ENCODE data around the gene BRAT1. TPM values are rescaled to one million over a fixed set of nuclear protein-coding genes. Genes with fewer than 3 reads are reported as not detected.

The BRAT1 gene
- total RNA-seq, 2 experiments from 2014 or later: 24.1 to 24.5 TPM

DNA sequence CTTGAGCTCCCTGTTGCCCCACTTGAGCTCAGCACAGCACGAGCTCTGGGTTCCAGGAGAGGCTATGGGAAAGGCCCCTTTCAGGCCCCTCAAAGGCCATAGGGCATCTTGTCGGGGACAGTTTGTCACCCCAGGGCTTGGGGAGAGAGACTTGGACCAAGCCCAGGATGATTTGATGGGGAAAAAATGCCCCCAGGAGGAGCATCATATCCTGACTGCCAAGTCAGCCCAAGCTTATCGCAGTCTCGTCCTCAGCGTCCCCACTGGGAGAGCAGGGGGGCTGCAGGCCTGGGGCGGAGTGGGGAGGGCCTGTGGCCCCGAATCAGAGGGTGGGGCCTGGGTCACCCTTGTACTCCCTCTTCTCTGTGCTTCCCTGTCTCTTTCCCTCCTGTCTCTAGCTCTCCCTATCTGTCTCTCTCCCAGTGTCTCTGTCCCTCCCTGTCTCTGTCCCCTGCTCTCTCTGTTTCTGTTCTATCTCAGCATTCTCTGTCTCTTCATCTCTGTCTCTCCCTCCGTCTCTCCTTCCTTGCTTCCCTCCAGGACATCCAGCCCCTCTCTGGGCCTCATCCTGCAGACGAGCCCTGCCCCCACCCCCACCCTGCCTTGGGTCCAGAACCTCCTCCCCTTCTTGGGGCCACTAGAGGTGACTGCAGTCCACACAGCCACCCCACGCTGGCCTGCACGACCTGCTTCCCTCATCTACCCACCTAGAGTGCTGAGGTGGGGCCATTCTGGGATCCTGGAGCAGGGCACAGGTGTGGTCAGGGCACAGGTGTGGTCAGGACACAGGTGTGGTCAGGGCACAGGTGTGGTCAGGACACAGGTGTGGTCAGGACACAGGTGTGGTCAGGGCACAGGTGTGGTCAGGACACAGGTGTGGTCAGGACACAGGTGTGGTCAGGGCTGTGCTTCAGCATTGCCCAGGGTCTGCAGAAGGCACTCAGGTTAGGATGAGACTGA is 61.8 kb downstream of the BRAT1 start:
- ATAC-seq (ENCODE audit: poor library complexity) (no peak), DNase-seq (no peak)
- Histone ChIP-seq H3K9me3 (ENCODE audit: control insufficient read depth in 1 of 2, insufficient read depth in 1 of 2, low read length in 2 of 2) (peaks cover 0 to 16% of the 10 kb centered on the region in 2 experiments), H3K27ac (ENCODE audit: low read depth in 1 of 2, low read length in 2 of 2) (no peak overlapping the region), H3K36me3 (ENCODE audit: insufficient read depth, low read length) (no peaks in the 10 kb centered on the region), H3K27me3 (ENCODE audit: control insufficient read depth in 1 of 2, insufficient read depth in 2 of 2, low read length in 2 of 2) (peaks cover 5 to 12% of the 10 kb centered on the region in 2 experiments), H3K4me3 (ENCODE audit: low read length) (no peak overlapping the region), H3K4me1 (ENCODE audit: insufficient read depth, low read length) (peaks cover 12% of the 10 kb centered on the region)
- Mint-ChIP-seq H3K4me3 (no peak overlapping the region), H3K9me3 (no peaks in the 10 kb centered on the region), H3K27ac (no peak overlapping the region), H3K4me1 (ENCODE audit: low read depth) (no peaks in the 10 kb centered on the region), H3K27me3 (peaks cover 5% of the 10 kb centered on the region), H3K36me3 (ENCODE audit: low read depth) (no peaks in the 10 kb centered on the region)
- CTCF ChIA-PET: no interaction called here
- POLR2A ChIA-PET: interaction anchor here (1.0 kb wide), 1 partner anchor 10 kb away, joined by 3 read pairs; no protein-coding TSS in a partner anchor
- TF ChIP-seq, protein P1, sequence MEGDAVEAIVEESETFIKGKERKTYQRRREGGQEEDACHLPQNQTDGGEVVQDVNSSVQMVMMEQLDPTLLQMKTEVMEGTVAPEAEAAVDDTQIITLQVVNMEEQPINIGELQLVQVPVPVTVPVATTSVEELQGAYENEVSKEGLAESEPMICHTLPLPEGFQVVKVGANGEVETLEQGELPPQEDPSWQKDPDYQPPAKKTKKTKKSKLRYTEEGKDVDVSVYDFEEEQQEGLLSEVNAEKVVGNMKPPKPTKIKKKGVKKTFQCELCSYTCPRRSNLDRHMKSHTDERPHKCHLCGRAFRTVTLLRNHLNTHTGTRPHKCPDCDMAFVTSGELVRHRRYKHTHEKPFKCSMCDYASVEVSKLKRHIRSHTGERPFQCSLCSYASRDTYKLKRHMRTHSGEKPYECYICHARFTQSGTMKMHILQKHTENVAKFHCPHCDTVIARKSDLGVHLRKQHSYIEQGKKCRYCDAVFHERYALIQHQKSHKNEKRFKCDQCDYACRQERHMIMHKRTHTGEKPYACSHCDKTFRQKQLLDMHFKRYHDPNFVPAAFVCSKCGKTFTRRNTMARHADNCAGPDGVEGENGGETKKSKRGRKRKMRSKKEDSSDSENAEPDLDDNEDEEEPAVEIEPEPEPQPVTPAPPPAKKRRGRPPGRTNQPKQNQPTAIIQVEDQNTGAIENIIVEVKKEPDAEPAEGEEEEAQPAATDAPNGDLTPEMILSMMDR (IDR thresholded peaks at IDR 0.05): no peak
- intact Hi-C loops (cut with DNase I, micrococcal nuclease): no loop called here

- intact Hi-C loops (cut with DNase I, micrococcal nuclease): no loop called here
- no peak for DNase-seq
- ATAC-seq (ENCODE audit: poor library complexity): no peak
- ChIA-PET POLR2A (no interaction called here), CTCF (no interaction called here)
- TF ChIP-seq, protein P1 (IDR thresholded peaks at IDR 0.05): no peak
- Mint-ChIP-seq H3K4me1 (ENCODE audit: low read depth) (no peaks in the 10 kb centered on the region), H3K9me3 (no peaks in the 10 kb centered on the region), H3K36me3 (ENCODE audit: low read depth) (no peaks in the 10 kb centered on the region), H3K4me3 (no peak overlapping the region), H3K27me3 (peaks cover 5% of the 10 kb centered on the region), H3K27ac (no peak overlapping the region)
- Histone ChIP-seq H3K27ac (ENCODE audit: low read depth in 1 of 2, low read length in 2 of 2) (no peak overlapping the region), H3K36me3 (ENCODE audit: insufficient read depth, low read length) (no peaks in the 10 kb centered on the region), H3K27me3 (ENCODE audit: control insufficient read depth in 1 of 2, insufficient read depth in 2 of 2, low read length in 2 of 2) (peaks cover 0 to 1% of the 10 kb centered on the region in 2 experiments), H3K4me3 (ENCODE audit: low read length) (no peak overlapping the region), H3K4me1 (ENCODE audit: insufficient read depth, low read length) (no peaks in the 10 kb centered on the region), H3K9me3 (ENCODE audit: control insufficient read depth in 1 of 2, insufficient read depth in 1 of 2, low read length in 2 of 2) (peaks cover 0 to 6% of the 10 kb centered on the region in 2 experiments)
Measured at GRCh38 chr7:2492038-2492437, 63.3 kb downstream of the BRAT1 start.

- ChIA-PET POLR2A (no interaction called here), CTCF (no interaction called here)
- H3K4me3 Mint-ChIP-seq: no peak overlapping the region
- Histone ChIP-seq H3K36me3 (ENCODE audit: insufficient read depth, low read length) (no peaks in the 10 kb centered on the region), H3K27ac (ENCODE audit: low read depth in 1 of 2, low read length in 2 of 2) (no peak overlapping the region), H3K9me3 (ENCODE audit: control insufficient read depth in 1 of 2, insufficient read depth in 1 of 2, low read length in 2 of 2) (no peaks in the 10 kb centered on the region), H3K27me3 (ENCODE audit: control insufficient read depth in 1 of 2, insufficient read depth in 2 of 2, low read length in 2 of 2) (no peaks in the 10 kb centered on the region), H3K4me1 (ENCODE audit: insufficient read depth, low read length) (no peaks in the 10 kb centered on the region), H3K4me3 (ENCODE audit: low read length) (no peak overlapping the region)
- DNase-seq (no peak), ATAC-seq (ENCODE audit: poor library complexity) (no peak)
- no peaks in the 10 kb centered on the region for H3K4me1 Mint-ChIP-seq (ENCODE audit: low read depth)
- intact Hi-C loops (cut with DNase I, micrococcal nuclease): no loop called here
- no peaks in the 10 kb centered on the region for H3K36me3 Mint-ChIP-seq (ENCODE audit: low read depth)
- TF ChIP-seq, protein P1 (IDR thresholded peaks at IDR 0.05): no peak
- no peaks in the 10 kb centered on the region for H3K27me3 Mint-ChIP-seq
- H3K27ac Mint-ChIP-seq: no peak overlapping the region
- H3K9me3 Mint-ChIP-seq: no peaks in the 10 kb centered on the region
Measured at GRCh38 chr7:2490181-2490651, 65.1 kb downstream of the BRAT1 start.

Data from CD4-positive, alpha-beta T cell (primary cell).